Naive thymus-derived CD4-positive, alpha-beta T cell (primary cell): ENCODE results near the gene COL23A1. TPM values are rescaled to one million over a fixed set of nuclear protein-coding genes. Genes with fewer than 3 reads are reported as not detected.

Experiments used
- ATAC-seq: fragments of 150-1000 bp; cut with Tn5 transposase; 2 replicates; pipeline ENCODE4 v1.10.0; 2021; ENCODE audit warnings: mild to moderate bottlenecking, moderate library complexity
- CTCF ChIA-PET: fragments of 350-600 bp; sonication (Branson Sonifier 250); formaldehyde crosslinking; loops from one replicate; lab custom pipeline; 2021; ENCODE audit warnings: antibody characterized with exemption; lab: Charles Lee
- POLR2A ChIA-PET: fragments of 350-600 bp; sonication (Branson Sonifier 250); formaldehyde crosslinking; loops from one replicate; lab custom pipeline; 2021; ENCODE audit warnings: antibody characterized with exemption, inconsistent platforms; lab: Charles Lee
- DNase-seq, 9 donors: peaks; one replicate each; pipeline versions ENCODE4 v3.0.0 to v3.0.0-alpha.2; 2020 to 2022; ENCODE audit warnings: mixed read lengths in 1 of 9
- H3K27ac ChIP-seq: one replicate; pipeline ENCODE4 v1.7.0; 2013; ENCODE audit warnings: mild to moderate bottlenecking, low read depth, low read length, moderate library complexity
- H3K27me3 ChIP-seq, 2 donors: one replicate each; pipeline ENCODE4 v1.7.0; 2013; ENCODE audit warnings: low read length in 2 of 2, mild to moderate bottlenecking in 2 of 2, moderate library complexity in 2 of 2; ENCODE audit not compliant: control insufficient read depth in 2 of 2, insufficient read depth in 2 of 2
- H3K36me3 ChIP-seq, 3 experiments: 1 replicate in 2 of 3; 2 replicates in 1 of 3; pipeline ENCODE4 v1.7.0; 2013; ENCODE audit warnings: low read length in 3 of 3, mild to moderate bottlenecking in 3 of 3, moderate library complexity in 1 of 3; ENCODE audit not compliant: insufficient read depth in 3 of 3, control insufficient read depth in 2 of 3
- H3K4me1 ChIP-seq, 2 donors: one replicate each; pipeline ENCODE4 v1.7.0; 2013; ENCODE audit warnings: low read length in 2 of 2, mild to moderate bottlenecking in 2 of 2, moderate library complexity in 1 of 2; ENCODE audit not compliant: control insufficient read depth in 2 of 2, insufficient read depth in 2 of 2
- H3K4me3 ChIP-seq: 2 replicates; pipeline ENCODE4 v1.7.0; 2013; ENCODE audit warnings: mild to moderate bottlenecking, low read length
- H3K9me3 ChIP-seq, 3 experiments: 1 replicate in 2 of 3; 2 replicates in 1 of 3; pipeline ENCODE4 v1.7.0; 2013; ENCODE audit warnings: low read length in 3 of 3; ENCODE audit not compliant: control insufficient read depth in 2 of 3
- H3K27ac Mint-ChIP-seq, 9 donors: one replicate each; pipeline ENCODE4 v1.8.0; 2020 to 2022; ENCODE audit warnings: mixed read lengths in 9 of 9, mild to moderate bottlenecking in 8 of 9, moderate library complexity in 5 of 9, inconsistent platforms in 2 of 9
- H3K27me3 Mint-ChIP-seq, 5 donors: one replicate each; pipeline ENCODE4 v1.8.0; 2021 to 2022; ENCODE audit warnings: mixed read lengths in 5 of 5, mild to moderate bottlenecking in 1 of 5
- H3K36me3 Mint-ChIP-seq, 5 donors: one replicate each; pipeline ENCODE4 v1.8.0; 2020 to 2022; ENCODE audit warnings: mixed read lengths in 5 of 5, mild to moderate bottlenecking in 3 of 5, inconsistent platforms in 1 of 5
- H3K4me1 Mint-ChIP-seq, 7 donors: one replicate each; pipeline ENCODE4 v1.8.0; 2020 to 2022; ENCODE audit warnings: mixed read lengths in 7 of 7, mild to moderate bottlenecking in 3 of 7, inconsistent platforms in 1 of 7
- H3K4me3 Mint-ChIP-seq, 10 donors: one replicate each; pipeline ENCODE4 v1.8.0; 2020 to 2022; ENCODE audit warnings: mild to moderate bottlenecking in 10 of 10, mixed read lengths in 10 of 10, moderate library complexity in 6 of 10, inconsistent platforms in 2 of 10
- H3K9me3 Mint-ChIP-seq, 11 donors: one replicate each; pipeline ENCODE4 v1.8.0; 2020 to 2022; ENCODE audit warnings: mixed read lengths in 11 of 11, mild to moderate bottlenecking in 4 of 11, inconsistent platforms in 1 of 11, moderate library complexity in 1 of 11
- intact Hi-C, 2 donors: fragments of 100-400 bp; cut with micrococcal nuclease; formaldehyde crosslinking; loops; one replicate each; pipeline ENCODE4 v1.15.1; 2023
- polyA plus RNA-seq, 2 donors: library from polyadenylated mRNA; unstranded; fragments of 300-500 nt; fragmentation: Illumina TruSeq; gene quantifications; one replicate each; pipeline ENCODE4 v1.2.3, GENCODE V29; 2021
- total RNA-seq, 6 experiments: library from RNA in 5 of 6; stranded (reverse) in 5 of 6; gene quantifications; 1 replicate in 5 of 6; 2 replicates in 1 of 6; pipeline ENCODE4 v1.2.3 and lab custom pipeline; 2021 to 2026

The COL23A1 gene
- total and polyA plus RNA-seq, 7 experiments from 2014 or later, result 0.13 to 0.32 (median 0.22) TPM; not detected in 4

- ChIA-PET CTCF (no interaction called here), POLR2A (interaction anchor here (0.6 kb wide), 1 partner anchor 525 kb away, joined by 3 read pairs; no protein-coding TSS in a partner anchor)
- H3K27me3 Mint-ChIP-seq, result peaks cover 0 to 9% (median 4%) of the 10 kb centered on the region in 5 donors
- Histone ChIP-seq H3K4me1 (peaks cover 0 to 3% of the 10 kb centered on the region in 2 donors), H3K27ac (no peak overlapping the region), H3K9me3 (no peaks in the 10 kb centered on the region), H3K4me3 (no peak overlapping the region), H3K27me3 (no peaks in the 10 kb centered on the region), H3K36me3 (no peaks in the 10 kb centered on the region)
- H3K4me1 Mint-ChIP-seq, result peaks cover 0 to 4% (median 3%) of the 10 kb centered on the region in 7 donors
- H3K9me3 Mint-ChIP-seq, result peaks cover 0 to 7% (median 0%) of the 10 kb centered on the region in 11 donors
- ATAC-seq, result no peak
- no peak for DNase-seq
- intact Hi-C loops, result loop anchor here in 1 of 2 donors (5.0 kb wide), 1 partner anchor 567 kb away; no protein-coding TSS in a partner anchor
- peaks cover 0 to 6% (median 0%) of the 10 kb centered on the region in 5 donors for H3K36me3 Mint-ChIP-seq
- no peak overlapping the region for H3K4me3 Mint-ChIP-seq
- H3K27ac Mint-ChIP-seq, result no peak overlapping the region
Measured at GRCh38 chr5:178274781-178275537, 315.2 kb downstream of the COL23A1 start.

DNA sequence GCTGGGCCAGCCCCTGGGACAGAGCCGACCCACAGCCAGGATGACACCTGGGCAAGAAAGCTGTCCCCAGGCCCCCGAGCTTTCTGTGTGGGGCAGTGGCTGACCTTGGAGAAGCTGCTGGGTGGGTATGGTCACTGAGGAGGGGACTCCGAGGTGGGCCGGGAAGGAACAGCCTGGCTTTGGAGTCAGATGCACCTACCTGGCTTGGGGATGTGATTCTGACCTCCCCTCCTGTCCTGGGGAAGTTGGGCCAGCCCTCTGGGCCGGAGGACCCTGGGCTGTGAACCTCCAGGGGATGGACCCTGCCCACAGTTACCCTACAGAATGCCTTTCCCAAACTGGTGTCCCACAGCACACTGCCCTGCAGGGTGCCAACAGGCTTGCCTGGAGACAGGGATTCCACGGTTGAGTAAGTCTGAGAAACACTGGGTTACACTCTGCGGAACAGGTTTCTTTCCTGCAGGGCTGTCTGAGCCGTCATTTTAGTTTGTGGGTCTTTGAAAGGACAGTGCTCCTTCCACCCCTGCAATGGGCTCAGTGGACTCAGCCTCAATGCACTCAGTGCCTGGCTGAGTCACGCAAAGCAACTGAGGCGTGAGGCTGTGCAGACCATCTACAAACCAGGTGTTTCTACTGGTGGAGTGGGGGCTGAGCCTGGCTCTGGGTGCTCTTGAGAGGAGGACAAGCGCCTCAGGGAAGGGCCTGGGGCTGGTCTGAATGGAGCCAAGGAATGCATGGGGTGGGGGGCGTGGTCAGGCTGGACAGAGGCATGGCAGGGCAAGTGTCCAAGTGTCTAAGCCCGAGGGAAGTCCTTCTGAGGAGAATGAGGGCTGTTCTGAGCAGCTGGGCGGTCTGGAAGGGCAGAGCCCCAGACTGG lies 316.3 kb downstream of the COL23A1 start:
- ChIA-PET POLR2A (no interaction called here), CTCF (no interaction called here)
- peaks cover 0 to 2% (median 0%) of the 10 kb centered on the region in 7 donors for H3K4me1 Mint-ChIP-seq
- ATAC-seq (no peak), DNase-seq (no peak)
- H3K4me3 Mint-ChIP-seq, result no peak overlapping the region
- peaks cover 0 to 6% (median 0%) of the 10 kb centered on the region in 5 donors for H3K36me3 Mint-ChIP-seq
- peaks cover 0 to 4% (median 0%) of the 10 kb centered on the region in 5 donors for H3K27me3 Mint-ChIP-seq
- Histone ChIP-seq H3K27me3 (no peaks in the 10 kb centered on the region), H3K27ac (no peak overlapping the region), H3K4me3 (no peak overlapping the region), H3K4me1 (no peaks in the 10 kb centered on the region), H3K36me3 (no peaks in the 10 kb centered on the region), H3K9me3 (no peaks in the 10 kb centered on the region)
- no peak overlapping the region for H3K27ac Mint-ChIP-seq
- H3K9me3 Mint-ChIP-seq, result peaks cover 0 to 7% (median 0%) of the 10 kb centered on the region in 11 donors
- intact Hi-C loops, result no loop called here

GRCh38 chr5:178273041-178273440 lies 317.2 kb downstream of the COL23A1 start:
- Histone ChIP-seq H3K4me3 (no peak overlapping the region), H3K27me3 (no peaks in the 10 kb centered on the region), H3K4me1 (no peaks in the 10 kb centered on the region), H3K9me3 (no peaks in the 10 kb centered on the region), H3K36me3 (no peaks in the 10 kb centered on the region), H3K27ac (no peak overlapping the region)
- ChIA-PET POLR2A (no interaction called here), CTCF (interaction anchor here (0.6 kb wide), 1 partner anchor 1591 kb away, joined by 3 read pairs; no protein-coding TSS in a partner anchor)
- Mint-ChIP-seq H3K27ac (no peak overlapping the region), H3K4me3 (no peak overlapping the region), H3K9me3 (peaks cover 0 to 7% (median 0%) of the 10 kb centered on the region in 11 donors), H3K4me1 (peaks cover 0 to 2% (median 0%) of the 10 kb centered on the region in 7 donors), H3K36me3 (peaks cover 0 to 6% (median 0%) of the 10 kb centered on the region in 5 donors), H3K27me3 (peaks cover 0 to 4% (median 0%) of the 10 kb centered on the region in 5 donors)
- ATAC-seq (no peak), DNase-seq (no peak)
- intact Hi-C loops, result no loop called here

- no peaks in the 10 kb centered on the region for H3K4me1 ChIP-seq
- Mint-ChIP-seq H3K4me1 (peaks cover 0 to 2% (median 0%) of the 10 kb centered on the region in 7 donors), H3K36me3 (peaks cover 0 to 6% (median 0%) of the 10 kb centered on the region in 5 donors), H3K9me3 (peaks cover 0 to 7% (median 0%) of the 10 kb centered on the region in 11 donors), H3K27ac (no peak overlapping the region), H3K4me3 (no peak overlapping the region), H3K27me3 (peaks cover 0 to 1% (median 0%) of the 10 kb centered on the region in 5 donors)
- intact Hi-C loops, result no loop called here
- H3K27ac ChIP-seq, result no peak overlapping the region
- DNase-seq (no peak), ATAC-seq (peak; percentile 10)
- H3K27me3 ChIP-seq, result no peaks in the 10 kb centered on the region
- ChIA-PET CTCF (interaction anchor here (0.6 kb wide), 1 partner anchor 1590 kb away, joined by 3 read pairs; no protein-coding TSS in a partner anchor), POLR2A (no interaction called here)
- no peak overlapping the region for H3K4me3 ChIP-seq
- no peaks in the 10 kb centered on the region for H3K36me3 ChIP-seq
- H3K9me3 ChIP-seq, result no peaks in the 10 kb centered on the region
Measured at GRCh38 chr5:178272591-178272990, 317.6 kb downstream of the COL23A1 start.

GRCh38 chr5:178271726-178272479 lies 318.3 kb downstream of the COL23A1 start:
- Histone ChIP-seq H3K4me1 (no peaks in the 10 kb centered on the region), H3K36me3 (no peaks in the 10 kb centered on the region), H3K9me3 (no peaks in the 10 kb centered on the region), H3K4me3 (no peak overlapping the region), H3K27me3 (no peaks in the 10 kb centered on the region), H3K27ac (no peak overlapping the region)
- POLR2A ChIA-PET, result no interaction called here
- H3K36me3 Mint-ChIP-seq, result peaks cover 0 to 6% (median 0%) of the 10 kb centered on the region in 5 donors
- DNase-seq (no peak), ATAC-seq (no peak)
- H3K27ac Mint-ChIP-seq, result no peak overlapping the region
- CTCF ChIA-PET, result interaction anchor here (1.0 kb wide), 1 partner anchor 9 kb away, joined by 6 read pairs; no protein-coding TSS in a partner anchor
- peaks cover 0 to 2% (median 0%) of the 10 kb centered on the region in 7 donors for H3K4me1 Mint-ChIP-seq
- H3K27me3 Mint-ChIP-seq, result no peaks in the 10 kb centered on the region
- no peak overlapping the region for H3K4me3 Mint-ChIP-seq
- peaks cover 0 to 7% (median 0%) of the 10 kb centered on the region in 11 donors for H3K9me3 Mint-ChIP-seq
- intact Hi-C loops, result no loop called here

- Histone ChIP-seq H3K36me3 (no peaks in the 10 kb centered on the region), H3K27ac (no peak overlapping the region), H3K9me3 (no peaks in the 10 kb centered on the region), H3K4me3 (no peak overlapping the region), H3K4me1 (no peaks in the 10 kb centered on the region), H3K27me3 (no peaks in the 10 kb centered on the region)
- ChIA-PET POLR2A (no interaction called here), CTCF (interaction anchor here (1.0 kb wide), 1 partner anchor 9 kb away, joined by 6 read pairs; no protein-coding TSS in a partner anchor)
- Mint-ChIP-seq H3K9me3 (peaks cover 0 to 7% (median 0%) of the 10 kb centered on the region in 11 donors), H3K27me3 (no peaks in the 10 kb centered on the region), H3K36me3 (peaks cover 0 to 6% (median 0%) of the 10 kb centered on the region in 5 donors), H3K4me1 (peaks cover 0 to 2% (median 0%) of the 10 kb centered on the region in 7 donors), H3K27ac (no peak overlapping the region), H3K4me3 (no peak overlapping the region)
- no peak for DNase-seq
- intact Hi-C loops, result no loop called here
- ATAC-seq, result no peak
Measured at GRCh38 chr5:178271231-178271630, 319.0 kb downstream of the COL23A1 start.
